SK-N-SH treated with all-trans-retinoic acid at 6 μM for 48 hours (cell line): ENCODE data around the gene DSTYK.

Experiments used
- ARNTL ChIP-seq: fragments of 450-650 bp; formaldehyde crosslinking; IDR thresholded peaks from 2 replicates; pipeline ENCODE4 v1.5.0; 2020; ENCODE audit warnings: low read depth, mild to moderate bottlenecking, moderate library complexity, borderline replicate concordance
- ESRRG ChIP-seq: fragments of 250-450 bp; sonication (Bioruptor Pico); IDR thresholded peaks from 2 replicates; pipeline ENCODE4 v1.6.1; 2021; ENCODE audit warnings: mild to moderate bottlenecking
- POU6F1 ChIP-seq: fragments of 250-450 bp; sonication (Bioruptor Pico); IDR thresholded peaks from 2 replicates; pipeline ENCODE4 v1.8.0; 2021; ENCODE audit warnings: low read depth, mild to moderate bottlenecking, moderate library complexity, borderline replicate concordance
- SNAI2 ChIP-seq: fragments of 250-450 bp; sonication (Bioruptor Pico); IDR thresholded peaks from 2 replicates; pipeline ENCODE4 v1.5.0; 2020; ENCODE audit warnings: mild to moderate bottlenecking, moderate library complexity
- ZFP3 ChIP-seq: fragments of 250-450 bp; sonication (Bioruptor Pico); IDR thresholded peaks from 2 replicates; pipeline ENCODE4 v1.5.0; 2020; ENCODE audit warnings: mild to moderate bottlenecking, moderate library complexity
- TF ChIP-seq, protein P1 (sequence below): fragments of 250-450 bp; sonication (Bioruptor Pico); IDR thresholded peaks from 2 replicates; pipeline ENCODE4 v1.5.1; 2021; ENCODE audit warnings: mild to moderate bottlenecking, moderate library complexity
- TF ChIP-seq, protein P2 (sequence below): fragments of 250-450 bp; sonication (Bioruptor Pico); IDR thresholded peaks from 2 replicates; pipeline ENCODE4 v1.8.0; 2020; ENCODE audit warnings: mild to moderate bottlenecking, moderate library complexity, borderline replicate concordance
- TF ChIP-seq, protein P3 (sequence below): fragments of 250-450 bp; sonication (Bioruptor Pico); IDR thresholded peaks from 2 replicates; pipeline ENCODE4 v1.5.1; 2020; ENCODE audit warnings: low read depth, mild to moderate bottlenecking, moderate library complexity

GRCh38 chr1:205142102-205142469, 69.4 kb downstream of the DSTYK start:
- TF ChIP-seq ESRRG (CRISPR knock-in tag): no peak
- TF ChIP-seq, protein P1, sequence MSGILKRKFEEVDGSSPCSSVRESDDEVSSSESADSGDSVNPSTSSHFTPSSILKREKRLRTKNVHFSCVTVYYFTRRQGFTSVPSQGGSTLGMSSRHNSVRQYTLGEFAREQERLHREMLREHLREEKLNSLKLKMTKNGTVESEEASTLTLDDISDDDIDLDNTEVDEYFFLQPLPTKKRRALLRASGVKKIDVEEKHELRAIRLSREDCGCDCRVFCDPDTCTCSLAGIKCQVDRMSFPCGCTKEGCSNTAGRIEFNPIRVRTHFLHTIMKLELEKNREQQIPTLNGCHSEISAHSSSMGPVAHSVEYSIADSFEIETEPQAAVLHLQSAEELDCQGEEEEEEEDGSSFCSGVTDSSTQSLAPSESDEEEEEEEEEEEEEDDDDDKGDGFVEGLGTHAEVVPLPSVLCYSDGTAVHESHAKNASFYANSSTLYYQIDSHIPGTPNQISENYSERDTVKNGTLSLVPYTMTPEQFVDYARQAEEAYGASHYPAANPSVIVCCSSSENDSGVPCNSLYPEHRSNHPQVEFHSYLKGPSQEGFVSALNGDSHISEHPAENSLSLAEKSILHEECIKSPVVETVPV (CRISPR knock-in tag): no peak
- TF ChIP-seq, protein P2, sequence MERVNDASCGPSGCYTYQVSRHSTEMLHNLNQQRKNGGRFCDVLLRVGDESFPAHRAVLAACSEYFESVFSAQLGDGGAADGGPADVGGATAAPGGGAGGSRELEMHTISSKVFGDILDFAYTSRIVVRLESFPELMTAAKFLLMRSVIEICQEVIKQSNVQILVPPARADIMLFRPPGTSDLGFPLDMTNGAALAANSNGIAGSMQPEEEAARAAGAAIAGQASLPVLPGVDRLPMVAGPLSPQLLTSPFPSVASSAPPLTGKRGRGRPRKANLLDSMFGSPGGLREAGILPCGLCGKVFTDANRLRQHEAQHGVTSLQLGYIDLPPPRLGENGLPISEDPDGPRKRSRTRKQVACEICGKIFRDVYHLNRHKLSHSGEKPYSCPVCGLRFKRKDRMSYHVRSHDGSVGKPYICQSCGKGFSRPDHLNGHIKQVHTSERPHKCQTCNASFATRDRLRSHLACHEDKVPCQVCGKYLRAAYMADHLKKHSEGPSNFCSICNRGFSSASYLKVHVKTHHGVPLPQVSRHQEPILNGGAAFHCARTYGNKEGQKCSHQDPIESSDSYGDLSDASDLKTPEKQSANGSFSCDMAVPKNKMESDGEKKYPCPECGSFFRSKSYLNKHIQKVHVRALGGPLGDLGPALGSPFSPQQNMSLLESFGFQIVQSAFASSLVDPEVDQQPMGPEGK (CRISPR knock-in tag): no peak
- no peak for TF ChIP-seq POU6F1 (CRISPR knock-in tag)
- no peak for TF ChIP-seq ZFP3
- TF ChIP-seq, protein P3, sequence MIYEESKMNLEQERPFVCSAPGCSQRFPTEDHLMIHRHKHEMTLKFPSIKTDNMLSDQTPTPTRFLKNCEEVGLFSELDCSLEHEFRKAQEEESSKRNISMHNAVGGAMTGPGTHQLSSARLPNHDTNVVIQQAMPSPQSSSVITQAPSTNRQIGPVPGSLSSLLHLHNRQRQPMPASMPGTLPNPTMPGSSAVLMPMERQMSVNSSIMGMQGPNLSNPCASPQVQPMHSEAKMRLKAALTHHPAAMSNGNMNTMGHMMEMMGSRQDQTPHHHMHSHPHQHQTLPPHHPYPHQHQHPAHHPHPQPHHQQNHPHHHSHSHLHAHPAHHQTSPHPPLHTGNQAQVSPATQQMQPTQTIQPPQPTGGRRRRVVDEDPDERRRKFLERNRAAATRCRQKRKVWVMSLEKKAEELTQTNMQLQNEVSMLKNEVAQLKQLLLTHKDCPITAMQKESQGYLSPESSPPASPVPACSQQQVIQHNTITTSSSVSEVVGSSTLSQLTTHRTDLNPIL (CRISPR knock-in tag): no peak
- no peak for TF ChIP-seq SNAI2 (CRISPR knock-in tag)
- no peak for TF ChIP-seq ARNTL (CRISPR knock-in tag)
